Effector memory CD4-positive, alpha-beta T cell (primary cell): ENCODE data around the gene PTPRE.

Experiments used
- DNase-seq, 3 donors: peaks; one replicate each; pipeline ENCODE4 v3.0.0-alpha.2; 2020
- H3K27ac ChIP-seq: 2 replicates; pipeline ENCODE4 v1.7.0; 2013; ENCODE audit warnings: mild to moderate bottlenecking, low read length, moderate library complexity; ENCODE audit not compliant: insufficient read depth, poor library complexity, severe bottlenecking
- H3K27me3 ChIP-seq: replicated peaks from 2 replicates; pipeline ENCODE4 v1.7.0; 2013; ENCODE audit warnings: mild to moderate bottlenecking, low read length; ENCODE audit not compliant: insufficient read depth, control insufficient read depth, poor library complexity, severe bottlenecking
- H3K36me3 ChIP-seq: 2 replicates; pipeline ENCODE4 v1.7.0; 2013; ENCODE audit warnings: mild to moderate bottlenecking, low read length, moderate library complexity; ENCODE audit not compliant: control insufficient read depth, insufficient read depth
- H3K4me1 ChIP-seq: 2 replicates; pipeline ENCODE4 v1.7.0; 2013; ENCODE audit warnings: low read length, mild to moderate bottlenecking; ENCODE audit not compliant: control insufficient read depth, insufficient read depth, poor library complexity, severe bottlenecking
- H3K4me3 ChIP-seq: 2 replicates; pipeline ENCODE4 v1.7.0; 2013; ENCODE audit warnings: low read length, low read depth, mild to moderate bottlenecking; ENCODE audit not compliant: insufficient read depth, poor library complexity, severe bottlenecking
- H3K9me3 ChIP-seq: 2 replicates; pipeline ENCODE4 v1.7.0; 2013; ENCODE audit warnings: mild to moderate bottlenecking, low read length, moderate library complexity; ENCODE audit not compliant: control insufficient read depth

The PTPRE gene

GRCh38 chr10:127964621-127965020 lies 57.7 kb downstream of the PTPRE start:
- no peaks in the 10 kb centered on the region for H3K27me3 ChIP-seq
- H3K9me3 ChIP-seq = no peaks in the 10 kb centered on the region
- H3K4me3 ChIP-seq = no peak overlapping the region
- no peak for DNase-seq
- no peaks in the 10 kb centered on the region for H3K4me1 ChIP-seq
- H3K27ac ChIP-seq = no peak overlapping the region
- H3K36me3 ChIP-seq = no peaks in the 10 kb centered on the region

DNA sequence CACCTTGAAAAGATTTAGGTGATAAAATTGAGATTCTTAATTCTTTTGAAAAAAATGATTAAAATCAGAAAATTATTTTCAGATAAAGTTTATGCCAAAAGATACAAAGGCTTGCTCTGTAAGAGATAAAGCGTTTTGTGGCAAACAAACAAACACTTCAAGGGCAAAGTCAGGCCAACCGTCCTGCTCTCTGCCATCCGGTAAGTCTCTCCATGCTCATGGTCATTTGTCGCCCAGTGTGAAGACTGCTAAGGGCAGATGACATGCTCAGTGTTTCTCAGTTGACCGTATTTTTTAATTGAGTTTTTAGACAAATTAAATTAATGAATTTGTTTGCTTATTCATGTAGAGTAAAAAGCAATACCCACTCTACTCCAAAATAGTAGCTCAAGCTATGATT lies 60.0 kb downstream of the PTPRE start:
- Histone ChIP-seq H3K4me1 (no peaks in the 10 kb centered on the region), H3K27me3 (no peaks in the 10 kb centered on the region), H3K27ac (no peak overlapping the region), H3K36me3 (no peaks in the 10 kb centered on the region), H3K4me3 (no peak overlapping the region), H3K9me3 (no peaks in the 10 kb centered on the region)
- no peak for DNase-seq

GRCh38 chr10:127968027-127968441 lies 61.1 kb downstream of the PTPRE start:
- Histone ChIP-seq H3K27me3 (no peaks in the 10 kb centered on the region), H3K9me3 (no peaks in the 10 kb centered on the region), H3K4me3 (no peak overlapping the region), H3K36me3 (no peaks in the 10 kb centered on the region), H3K27ac (no peak overlapping the region), H3K4me1 (no peaks in the 10 kb centered on the region)
- DNase-seq = no peak

GRCh38 chr10:127968659-127969058 lies 61.8 kb downstream of the PTPRE start:
- Histone ChIP-seq H3K27ac (no peak overlapping the region), H3K9me3 (no peaks in the 10 kb centered on the region), H3K4me3 (no peak overlapping the region), H3K36me3 (no peaks in the 10 kb centered on the region), H3K4me1 (no peaks in the 10 kb centered on the region), H3K27me3 (no peaks in the 10 kb centered on the region)
- DNase-seq = no peak

GRCh38 chr10:127971101-127971946 lies 64.4 kb downstream of the PTPRE start:
- no peaks in the 10 kb centered on the region for H3K4me1 ChIP-seq
- no peak overlapping the region for H3K4me3 ChIP-seq
- no peak overlapping the region for H3K27ac ChIP-seq
- H3K27me3 ChIP-seq = no peaks in the 10 kb centered on the region
- H3K36me3 ChIP-seq = no peaks in the 10 kb centered on the region
- DNase-seq = no peak
- no peaks in the 10 kb centered on the region for H3K9me3 ChIP-seq

- Histone ChIP-seq H3K36me3 (no peaks in the 10 kb centered on the region), H3K4me1 (no peaks in the 10 kb centered on the region), H3K9me3 (no peaks in the 10 kb centered on the region), H3K27me3 (no peaks in the 10 kb centered on the region), H3K27ac (no peak overlapping the region), H3K4me3 (no peak overlapping the region)
- no peak for DNase-seq
These were observed 65.2 kb downstream of the PTPRE start for GRCh38 chr10:127971963-127972615.

DNA sequence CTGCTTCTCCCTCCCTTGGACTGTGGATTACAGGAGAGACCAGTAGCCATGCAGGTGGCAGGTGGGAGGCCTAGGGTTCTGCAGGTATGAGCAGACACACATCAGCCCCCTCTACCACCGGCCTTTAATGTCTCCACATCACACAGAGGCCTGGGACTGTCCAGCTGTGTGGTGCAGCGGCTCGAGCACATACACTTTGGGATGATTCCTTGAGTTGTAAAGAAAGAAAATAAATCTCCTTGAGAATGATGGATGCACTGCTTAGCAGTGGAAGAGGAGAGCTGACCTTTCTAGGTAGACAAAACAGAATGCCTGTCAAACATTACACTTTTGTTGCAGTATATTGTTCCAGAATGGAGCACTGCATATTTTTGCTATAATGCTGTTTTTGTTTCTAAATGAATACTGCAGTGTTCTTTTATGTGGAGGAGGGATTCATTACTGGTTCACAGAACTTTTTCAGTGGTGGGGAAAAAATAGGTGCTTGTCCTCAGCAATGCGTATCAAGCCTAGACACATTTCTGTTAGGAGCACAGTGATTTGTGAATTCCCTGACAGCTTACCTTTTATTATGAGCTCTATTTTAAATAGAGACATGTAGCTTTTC lies 66.0 kb downstream of the PTPRE start:
- H3K4me3 ChIP-seq = no peak overlapping the region
- no peaks in the 10 kb centered on the region for H3K27me3 ChIP-seq
- no peak overlapping the region for H3K27ac ChIP-seq
- H3K36me3 ChIP-seq = no peaks in the 10 kb centered on the region
- no peaks in the 10 kb centered on the region for H3K9me3 ChIP-seq
- no peak for DNase-seq
- H3K4me1 ChIP-seq = no peaks in the 10 kb centered on the region

GRCh38 chr10:127973791-127974311 lies 66.9 kb downstream of the PTPRE start:
- Histone ChIP-seq H3K9me3 (no peaks in the 10 kb centered on the region), H3K27me3 (no peaks in the 10 kb centered on the region), H3K4me1 (no peaks in the 10 kb centered on the region), H3K27ac (no peak overlapping the region), H3K4me3 (no peak overlapping the region), H3K36me3 (no peaks in the 10 kb centered on the region)
- no peak for DNase-seq

DNA sequence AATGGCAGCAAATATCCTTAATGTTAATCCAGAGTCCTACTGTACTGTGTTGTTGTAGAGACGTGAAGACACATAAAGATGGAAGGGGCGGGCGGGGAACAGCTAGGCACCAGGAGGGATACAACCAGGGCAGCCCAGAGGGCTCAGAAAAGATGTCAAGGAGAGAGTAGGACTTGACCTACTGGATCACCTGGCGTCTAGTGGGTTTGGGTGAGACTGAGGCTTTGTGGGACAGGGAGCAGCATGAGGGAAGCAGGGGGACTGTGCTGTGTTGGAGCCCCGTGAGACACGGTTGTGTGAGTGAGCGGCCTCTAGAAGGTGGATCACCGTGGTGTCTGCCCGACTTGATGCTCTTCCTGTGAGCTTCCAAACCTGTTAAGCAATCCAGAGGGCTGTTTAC lies 68.0 kb downstream of the PTPRE start:
- Histone ChIP-seq H3K4me1 (no peaks in the 10 kb centered on the region), H3K9me3 (peaks cover 5% of the 10 kb centered on the region), H3K4me3 (no peak overlapping the region), H3K36me3 (no peaks in the 10 kb centered on the region), H3K27me3 (no peaks in the 10 kb centered on the region), H3K27ac (no peak overlapping the region)
- no peak for DNase-seq

- Histone ChIP-seq H3K4me1 (no peaks in the 10 kb centered on the region), H3K27me3 (no peaks in the 10 kb centered on the region), H3K36me3 (no peaks in the 10 kb centered on the region), H3K27ac (no peak overlapping the region), H3K9me3 (peaks cover 5% of the 10 kb centered on the region), H3K4me3 (no peak overlapping the region)
- no peak for DNase-seq
These were observed 69.4 kb downstream of the PTPRE start for GRCh38 chr10:127976286-127976685.
